ENCODE results near the gene LOXL4. TPM values are rescaled to one million over a fixed set of nuclear protein-coding genes. Genes with fewer than 3 reads are reported as not detected.

LOXL4 gene
- total RNA-seq (1 to 10 TPM; 2.5 to 5.4 TPM), polyA plus RNA-seq (ENCODE audit: insufficient read length in 6 of 6) (1 to 10 TPM; 5.2 to 7.0 (median 5.7) TPM)
- long read RNA-seq, donor 1, partial matches to known transcripts = 0 of 1 reads
- long read RNA-seq, donor 1, other reads (novel, unspliced or antisense) = 0 of 1 reads
- long read RNA-seq, donor 2 = 0 reads
- long read RNA-seq, donor 3, partial matches to known transcripts = 0 of 1 reads
- long read RNA-seq, donor 3, other reads (novel, unspliced or antisense) = 0 of 1 reads
- long read RNA-seq, donor 4 = 0 reads
- long read RNA-seq, donor 5 = 0 reads
- long read RNA-seq, donor 6 = 0 reads
- long read RNA-seq, donor 7, partial matches to known transcripts = 0 of 1 reads
- long read RNA-seq, donor 7, other reads (novel, unspliced or antisense) = 0 of 1 reads
- long read RNA-seq, donor 8 = 0 reads
- long read RNA-seq, donor 9 = 0 reads
- long read RNA-seq, donor 10 = 0 reads
- long read RNA-seq, donor 11 = 0 reads
- long read RNA-seq, donor 12 = 0 reads

DNA sequence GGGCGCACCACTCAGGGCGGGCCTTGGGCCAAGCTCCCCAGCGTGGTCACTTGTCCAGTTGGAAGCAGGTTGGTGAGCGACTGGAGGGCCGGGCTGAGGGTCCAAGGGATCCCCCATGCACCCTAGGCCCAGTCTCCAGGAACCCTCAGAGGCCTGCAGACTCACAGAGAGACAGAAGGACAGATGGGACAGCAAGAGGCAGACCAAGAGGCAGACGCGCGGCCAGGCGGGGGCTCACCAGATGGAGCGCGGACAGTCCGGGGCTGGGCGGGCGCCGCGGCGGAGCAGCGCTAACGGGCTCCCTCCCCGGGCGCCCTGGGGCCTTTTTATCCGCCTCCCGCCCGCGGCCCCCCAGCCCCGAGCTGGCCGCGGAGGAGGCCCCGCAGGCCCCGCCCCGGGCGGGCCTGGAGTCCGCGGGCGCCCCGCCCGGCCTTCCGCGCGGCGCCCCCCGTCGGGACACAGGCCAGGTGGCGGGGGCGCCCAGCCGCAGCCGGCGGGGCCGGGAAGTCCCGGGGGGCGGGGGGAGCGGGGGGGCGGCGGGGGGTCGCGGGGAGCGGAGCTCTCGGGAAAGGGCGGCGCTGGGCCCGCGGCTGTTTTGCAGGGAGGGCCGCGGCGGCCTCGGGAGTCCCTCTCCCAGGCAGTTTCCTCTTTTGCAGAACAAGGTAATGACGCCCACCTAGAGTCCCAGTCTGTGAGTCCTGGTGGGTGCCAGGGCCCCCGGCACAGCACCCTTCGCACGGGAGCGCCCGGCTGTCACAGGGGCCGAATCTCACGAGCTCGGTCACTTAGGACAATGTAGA lies at the start of gene LOXL4:
TSS of gene LOXL4 (minus strand) at position 301 of the 800 bp plus-strand sequence. CDS start 5,175 bp downstream, outside the sequence.
- TF ChIP-seq, protein P1, sequence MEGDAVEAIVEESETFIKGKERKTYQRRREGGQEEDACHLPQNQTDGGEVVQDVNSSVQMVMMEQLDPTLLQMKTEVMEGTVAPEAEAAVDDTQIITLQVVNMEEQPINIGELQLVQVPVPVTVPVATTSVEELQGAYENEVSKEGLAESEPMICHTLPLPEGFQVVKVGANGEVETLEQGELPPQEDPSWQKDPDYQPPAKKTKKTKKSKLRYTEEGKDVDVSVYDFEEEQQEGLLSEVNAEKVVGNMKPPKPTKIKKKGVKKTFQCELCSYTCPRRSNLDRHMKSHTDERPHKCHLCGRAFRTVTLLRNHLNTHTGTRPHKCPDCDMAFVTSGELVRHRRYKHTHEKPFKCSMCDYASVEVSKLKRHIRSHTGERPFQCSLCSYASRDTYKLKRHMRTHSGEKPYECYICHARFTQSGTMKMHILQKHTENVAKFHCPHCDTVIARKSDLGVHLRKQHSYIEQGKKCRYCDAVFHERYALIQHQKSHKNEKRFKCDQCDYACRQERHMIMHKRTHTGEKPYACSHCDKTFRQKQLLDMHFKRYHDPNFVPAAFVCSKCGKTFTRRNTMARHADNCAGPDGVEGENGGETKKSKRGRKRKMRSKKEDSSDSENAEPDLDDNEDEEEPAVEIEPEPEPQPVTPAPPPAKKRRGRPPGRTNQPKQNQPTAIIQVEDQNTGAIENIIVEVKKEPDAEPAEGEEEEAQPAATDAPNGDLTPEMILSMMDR (IDR thresholded peaks at IDR 0.05) = no peak
- H3K9me3 ChIP-seq = no peaks in the 10 kb centered on the region
- H3K27me3 ChIP-seq = peaks cover 0 to 33% of the 10 kb centered on the region in 2 donors
- intact Hi-C loops (cut with DNase I) = no loop called here
- DNase-seq = peak in 1 of 4 donors; percentile 47
- H3K36me3 ChIP-seq = no peaks in the 10 kb centered on the region
- peaks cover 15 to 22% of the 10 kb centered on the region in 2 donors for H3K4me1 ChIP-seq
- ATAC-seq = peak; percentile 37
- H3K4me3 ChIP-seq = peak within 1 kb of the TSS; percentile 28 to 40
- H3K27ac ChIP-seq = peak within 1 kb of the TSS; percentile 53 to 61

DNA sequence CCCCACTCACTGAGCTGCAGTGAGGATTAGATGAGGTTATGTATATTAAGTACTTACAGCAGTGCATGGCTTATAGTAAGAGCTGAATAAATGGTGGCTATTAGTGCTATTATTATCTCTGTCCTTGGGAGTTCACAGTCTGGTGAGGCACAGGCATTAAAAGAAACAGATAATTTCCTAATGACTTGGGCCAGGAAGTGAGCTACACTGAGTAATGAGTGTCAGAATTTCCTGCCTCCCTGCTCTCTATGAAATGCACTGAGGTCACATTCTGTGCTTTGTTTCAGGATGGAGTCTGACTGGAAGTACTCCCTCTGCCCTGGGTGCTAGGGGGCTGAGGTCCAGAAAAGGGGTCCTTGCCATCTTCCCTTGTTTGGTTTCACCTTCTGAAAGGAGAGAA lies 48.7 kb upstream of the LOXL4 start:
- Histone ChIP-seq H3K4me3 (no peak overlapping the region), H3K9me3 (no peaks in the 10 kb centered on the region), H3K27me3 (no peaks in the 10 kb centered on the region), H3K36me3 (no peaks in the 10 kb centered on the region), H3K27ac (no peak overlapping the region), H3K4me1 (peaks cover 8 to 35% of the 10 kb centered on the region in 2 donors)
- ATAC-seq = peak; percentile 55
- TF ChIP-seq, protein P1 (IDR thresholded peaks at IDR 0.05) = no peak
- intact Hi-C loops (cut with DNase I) = no loop called here
- DNase-seq = no peak

DNA sequence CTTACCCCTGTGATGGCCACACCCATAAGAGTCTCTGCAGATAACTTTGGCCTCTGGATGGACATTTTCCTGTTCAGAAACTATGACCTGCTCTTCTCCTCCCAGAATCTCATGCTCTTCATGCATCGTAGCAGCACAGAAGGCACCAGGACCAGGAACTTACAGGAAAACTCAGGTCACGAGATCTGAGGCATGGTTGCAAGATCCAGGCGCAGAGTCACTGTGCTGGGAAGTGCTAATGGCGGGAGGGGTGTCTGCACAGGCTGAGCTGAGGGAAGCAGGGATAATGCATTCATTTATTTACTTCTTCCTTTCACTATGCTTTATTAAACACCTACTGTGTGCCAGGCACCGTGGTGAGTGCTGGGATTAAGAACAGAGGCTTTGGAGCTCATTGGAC lies 48.2 kb upstream of the LOXL4 start:
- Histone ChIP-seq H3K36me3 (no peaks in the 10 kb centered on the region), H3K9me3 (no peaks in the 10 kb centered on the region), H3K27ac (no peak overlapping the region), H3K27me3 (no peaks in the 10 kb centered on the region), H3K4me1 (peaks cover 8 to 35% of the 10 kb centered on the region in 2 donors), H3K4me3 (no peak overlapping the region)
- DNase-seq (peak in 1 of 4 donors; percentile 44), ATAC-seq (peak; percentile 25)
- TF ChIP-seq, protein P1 (IDR thresholded peaks at IDR 0.05) = no peak
- intact Hi-C loops (cut with DNase I) = no loop called here

DNA sequence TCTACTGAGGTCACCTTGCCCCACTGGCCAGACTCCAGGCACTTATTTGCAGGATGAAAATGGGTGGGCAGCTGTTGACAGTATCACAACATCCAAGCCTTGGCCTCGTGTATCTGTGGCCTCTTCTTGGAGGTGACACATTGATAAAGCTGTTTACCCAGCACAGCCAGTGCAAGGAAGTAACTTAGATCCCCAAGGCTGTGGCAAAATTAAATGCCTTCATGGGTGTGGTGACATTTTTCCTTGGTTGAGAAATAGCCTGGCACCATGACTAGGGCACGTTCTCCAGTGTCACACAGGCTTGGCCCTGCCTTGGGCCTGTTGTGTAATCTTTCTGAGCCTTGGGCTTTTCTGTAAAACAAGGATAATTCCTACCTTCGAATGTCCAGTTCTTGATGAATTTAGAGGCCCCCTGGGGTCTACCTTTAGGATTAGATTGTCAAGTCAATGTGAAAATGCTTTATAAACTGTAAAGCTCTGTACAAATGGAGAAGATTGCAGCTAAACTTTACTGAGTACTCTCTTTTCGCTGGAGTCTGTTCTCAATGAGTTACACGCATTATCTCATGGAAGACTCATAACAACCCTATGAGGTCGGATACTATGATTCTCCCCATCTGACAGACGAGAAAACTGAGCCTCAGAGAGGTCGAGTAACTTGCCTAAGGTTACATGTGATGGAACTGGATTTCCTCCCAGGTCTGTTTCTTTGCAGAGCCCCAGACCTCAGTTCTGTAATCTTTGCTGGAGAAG lies 46.7 kb upstream of the LOXL4 start:
- TF ChIP-seq, protein P1 (IDR thresholded peaks at IDR 0.05) = no peak
- ATAC-seq = peak; percentile 83

More for the DNA sequence above, 46.7 kb upstream of the LOXL4 start:
- no peaks in the 10 kb centered on the region for H3K27me3 ChIP-seq
- peak in 1 of 4 donors; percentile 54 for DNase-seq
- no peak overlapping the region for H3K27ac ChIP-seq
- intact Hi-C loops (cut with DNase I) = loop anchor here in 1 of 2 donors (5.0 kb wide), 1 partner anchor 67 kb away; no protein-coding TSS in a partner anchor
- peaks cover 8 to 35% of the 10 kb centered on the region in 2 donors for H3K4me1 ChIP-seq
- no peak overlapping the region for H3K4me3 ChIP-seq
- H3K36me3 ChIP-seq = no peaks in the 10 kb centered on the region
- no peaks in the 10 kb centered on the region for H3K9me3 ChIP-seq
